Caki2 (cell line): ENCODE results near the gene SFT2D1. TPM values are rescaled to one million over a fixed set of nuclear protein-coding genes. Genes with fewer than 3 reads are reported as not detected.

ENCODE experiments used
- DNase-seq: peaks from one replicate; pipeline ENCODE4 v3.0.0-alpha.2; 2015; ENCODE audit warnings: low read depth
- in situ Hi-C: cut with HindIII; loops from 2 replicates; pipeline ENCODE4 v1.10.0; 2016; ENCODE audit warnings: low sequenced_read_pairs, low pct_unique_long_range_greater_than_20kb, mixed read lengths
- total RNA-seq: library from RNA; depleted of rRNA; stranded (reverse); fragments of >200 nt; shearing (Covaris generic); gene quantifications from 2 replicates; pipeline ENCODE4 v1.2.3, GENCODE V29; 2014; ENCODE audit warnings: low replicate concordance

SFT2D1 gene
- total RNA-seq, 1 experiment from 2014 or later, result 23.1 TPM

- no peak for DNase-seq
- in situ Hi-C loops, result no loop called here
Measured at GRCh38 chr6:166341977-166342348, 382 bp downstream of the SFT2D1 start.

GRCh38 chr6:166341464-166341863, 881 bp downstream of the SFT2D1 start:
- no peak for DNase-seq
- in situ Hi-C loops, result no loop called here

- in situ Hi-C loops, result no loop called here
- DNase-seq, result no peak
Measured at GRCh38 chr6:166338854-166339253, 3.5 kb downstream of the SFT2D1 start.

GRCh38 chr6:166336847-166337246, 5.5 kb downstream of the SFT2D1 start:
- in situ Hi-C loops, result no loop called here
- DNase-seq, result no peak

GRCh38 chr6:166335378-166336302, 6.7 kb downstream of the SFT2D1 start:
- in situ Hi-C loops, result no loop called here
- DNase-seq, result no peak

- in situ Hi-C loops, result no loop called here
- no peak for DNase-seq
Measured at GRCh38 chr6:166334878-166335277, 7.5 kb downstream of the SFT2D1 start.

- DNase-seq, result no peak
- in situ Hi-C loops, result no loop called here
Measured at GRCh38 chr6:166333172-166333995, 9.0 kb downstream of the SFT2D1 start.

- no peak for DNase-seq
- in situ Hi-C loops, result no loop called here
Measured at GRCh38 chr6:166331503-166332415, 10.6 kb downstream of the SFT2D1 start.

- peak; percentile 83 for DNase-seq
- in situ Hi-C loops, result no loop called here
Measured at GRCh38 chr6:166330612-166331011, 11.7 kb downstream of the SFT2D1 start.

- DNase-seq, result no peak
- in situ Hi-C loops, result no loop called here
Measured at GRCh38 chr6:166325383-166326042, 16.8 kb downstream of the SFT2D1 start.

GRCh38 chr6:166323395-166323794, 18.9 kb downstream of the SFT2D1 start:
- in situ Hi-C loops, result no loop called here
- DNase-seq, result no peak

- DNase-seq, result peak; percentile 81
- in situ Hi-C loops, result no loop called here
Measured at GRCh38 chr6:166318649-166319600, 23.4 kb downstream of the SFT2D1 start.

GRCh38 chr6:166318227-166318626, 24.1 kb downstream of the SFT2D1 start:
- in situ Hi-C loops, result no loop called here
- peak; percentile 77 for DNase-seq

- in situ Hi-C loops, result no loop called here
- no peak for DNase-seq
Measured at GRCh38 chr6:166317261-166318212, 24.8 kb downstream of the SFT2D1 start.

GRCh38 chr6:166315436-166315835, 26.9 kb downstream of the SFT2D1 start:
- no peak for DNase-seq
- in situ Hi-C loops, result no loop called here

- no peak for DNase-seq
- in situ Hi-C loops, result no loop called here
Measured at GRCh38 chr6:166314454-166314853, 27.9 kb downstream of the SFT2D1 start.
